Measurements from ENCODE around the gene DNAH8. TPM values are rescaled to one million over a fixed set of nuclear protein-coding genes. Genes with fewer than 3 reads are reported as not detected.

Gene DNAH8
- total RNA-seq, 1 donor from 2014 or later: 1.1 TPM

DNA sequence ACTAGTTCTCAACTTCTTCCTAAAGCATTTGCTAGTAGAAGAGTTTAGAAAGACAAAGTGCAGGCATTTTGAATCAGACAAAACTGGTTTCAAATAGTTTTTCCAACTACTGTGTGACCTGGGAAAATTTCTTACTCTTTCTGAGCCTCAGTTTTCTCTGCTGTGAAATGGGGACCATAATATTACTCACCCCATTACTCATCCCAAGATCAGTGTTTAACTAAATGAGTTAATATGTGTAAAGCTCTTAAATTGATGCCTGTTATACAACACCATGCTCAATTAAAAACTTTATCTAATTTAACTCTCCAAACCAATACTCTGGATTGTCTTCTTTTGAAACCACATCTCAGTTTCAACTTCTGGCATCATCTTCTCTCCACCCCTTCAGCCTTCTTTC is 87.4 kb downstream of the DNAH8 start:
- Histone ChIP-seq H3K4me2 (no peak overlapping the region), H3K27me3 (no peaks in the 10 kb centered on the region), H3K79me2 (ENCODE audit: low read depth) (no peaks in the 10 kb centered on the region), H3K9ac (no peak overlapping the region), H3K9me3 (ENCODE audit: low read depth) (no peaks in the 10 kb centered on the region), H3K27ac (no peak overlapping the region), H3K4me3 (no peak overlapping the region), H3K36me3 (no peaks in the 10 kb centered on the region), H3K4me1 (peaks cover 9% of the 10 kb centered on the region), H3F3A (ENCODE audit: low read depth) (no peaks in the 10 kb centered on the region), H2AFZ (replicated peaks) (no peak overlapping the region), H4K20me1 (ENCODE audit: low read depth) (no peaks in the 10 kb centered on the region)
- no peak for DNase-seq (ENCODE audit: low spot score)
- no peak overlapping the region for H3K4me3 Mint-ChIP-seq
- no peak for TF ChIP-seq EZH2phosphoT487 (IDR thresholded peaks at IDR 0.05)
- TF ChIP-seq, protein P1, sequence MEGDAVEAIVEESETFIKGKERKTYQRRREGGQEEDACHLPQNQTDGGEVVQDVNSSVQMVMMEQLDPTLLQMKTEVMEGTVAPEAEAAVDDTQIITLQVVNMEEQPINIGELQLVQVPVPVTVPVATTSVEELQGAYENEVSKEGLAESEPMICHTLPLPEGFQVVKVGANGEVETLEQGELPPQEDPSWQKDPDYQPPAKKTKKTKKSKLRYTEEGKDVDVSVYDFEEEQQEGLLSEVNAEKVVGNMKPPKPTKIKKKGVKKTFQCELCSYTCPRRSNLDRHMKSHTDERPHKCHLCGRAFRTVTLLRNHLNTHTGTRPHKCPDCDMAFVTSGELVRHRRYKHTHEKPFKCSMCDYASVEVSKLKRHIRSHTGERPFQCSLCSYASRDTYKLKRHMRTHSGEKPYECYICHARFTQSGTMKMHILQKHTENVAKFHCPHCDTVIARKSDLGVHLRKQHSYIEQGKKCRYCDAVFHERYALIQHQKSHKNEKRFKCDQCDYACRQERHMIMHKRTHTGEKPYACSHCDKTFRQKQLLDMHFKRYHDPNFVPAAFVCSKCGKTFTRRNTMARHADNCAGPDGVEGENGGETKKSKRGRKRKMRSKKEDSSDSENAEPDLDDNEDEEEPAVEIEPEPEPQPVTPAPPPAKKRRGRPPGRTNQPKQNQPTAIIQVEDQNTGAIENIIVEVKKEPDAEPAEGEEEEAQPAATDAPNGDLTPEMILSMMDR (IDR thresholded peaks at IDR 0.05): no peak
- TF ChIP-seq EZH2 (IDR thresholded peaks at IDR 0.05): no peak
- H3K27ac Mint-ChIP-seq: no peak overlapping the region
- peaks cover 5% of the 10 kb centered on the region for H3K4me1 Mint-ChIP-seq
- peaks cover 5% of the 10 kb centered on the region for H3K27me3 Mint-ChIP-seq (ENCODE audit: insufficient read depth, low read depth)
- H3K36me3 Mint-ChIP-seq: no peaks in the 10 kb centered on the region
- no peaks in the 10 kb centered on the region for H3K9me3 Mint-ChIP-seq

DNA sequence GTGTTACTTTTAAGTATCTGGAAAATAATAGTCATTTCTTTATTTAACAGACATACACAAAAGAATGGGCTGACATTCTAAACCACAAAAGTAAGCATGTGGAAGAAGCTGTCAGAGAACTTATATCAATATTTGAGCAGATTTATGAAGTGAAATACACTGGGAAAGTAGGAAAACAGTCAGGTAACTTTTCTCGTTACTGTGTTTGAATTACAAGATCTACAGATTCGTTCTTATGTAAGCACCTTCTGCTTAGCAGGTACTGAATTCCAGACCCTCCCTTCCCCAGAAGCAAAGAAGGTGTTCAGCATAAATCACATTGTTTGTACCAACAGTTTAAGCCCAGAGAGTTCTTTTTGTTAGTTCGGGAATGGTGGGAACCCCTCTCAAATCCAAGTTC is 88.0 kb downstream of the DNAH8 start:
- Histone ChIP-seq H3K79me2 (ENCODE audit: low read depth) (no peaks in the 10 kb centered on the region), H3F3A (ENCODE audit: low read depth) (no peaks in the 10 kb centered on the region), H4K20me1 (ENCODE audit: low read depth) (no peaks in the 10 kb centered on the region), H3K9ac (no peak overlapping the region), H2AFZ (replicated peaks) (no peak overlapping the region), H3K27me3 (no peaks in the 10 kb centered on the region), H3K27ac (no peak overlapping the region), H3K4me2 (no peak overlapping the region), H3K9me3 (ENCODE audit: low read depth) (no peaks in the 10 kb centered on the region), H3K36me3 (no peaks in the 10 kb centered on the region), H3K4me3 (no peak overlapping the region), H3K4me1 (peaks cover 4% of the 10 kb centered on the region)
- TF ChIP-seq, protein P1 (IDR thresholded peaks at IDR 0.05): no peak
- TF ChIP-seq EZH2 (IDR thresholded peaks at IDR 0.05) (no peak), EZH2phosphoT487 (IDR thresholded peaks at IDR 0.05) (no peak)
- no peaks in the 10 kb centered on the region for H3K9me3 Mint-ChIP-seq
- H3K27me3 Mint-ChIP-seq (ENCODE audit: insufficient read depth, low read depth): peaks cover 2% of the 10 kb centered on the region
- peaks cover 3% of the 10 kb centered on the region for H3K4me1 Mint-ChIP-seq
- no peak for DNase-seq (ENCODE audit: low spot score)
- H3K4me3 Mint-ChIP-seq: no peak overlapping the region
- no peaks in the 10 kb centered on the region for H3K36me3 Mint-ChIP-seq
- H3K27ac Mint-ChIP-seq: no peak overlapping the region

DNA sequence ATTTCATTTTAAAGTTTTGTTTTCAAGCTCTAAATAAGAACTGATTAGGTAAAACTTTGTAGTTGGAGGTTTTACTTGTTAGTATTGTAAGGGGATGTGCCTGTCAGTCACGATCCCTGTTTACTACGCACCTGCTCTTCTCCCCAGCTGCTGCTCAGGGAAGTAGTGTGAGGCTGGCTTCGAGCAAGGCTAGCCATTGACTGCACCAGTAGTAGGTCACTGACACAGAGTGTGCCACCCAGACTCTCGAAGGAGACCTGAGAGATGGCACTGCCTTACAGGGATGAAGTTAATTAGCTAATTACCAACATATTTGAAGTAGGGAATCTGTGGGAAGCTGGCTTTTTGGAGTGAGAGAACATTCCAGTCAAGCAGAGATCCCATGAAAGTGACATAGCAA is 89.2 kb downstream of the DNAH8 start:
- Mint-ChIP-seq H3K27ac (no peak overlapping the region), H3K36me3 (no peaks in the 10 kb centered on the region), H3K9me3 (no peaks in the 10 kb centered on the region), H3K27me3 (ENCODE audit: insufficient read depth, low read depth) (peaks cover 2% of the 10 kb centered on the region), H3K4me1 (peaks cover 3% of the 10 kb centered on the region), H3K4me3 (no peak overlapping the region)
- Histone ChIP-seq H3F3A (ENCODE audit: low read depth) (no peaks in the 10 kb centered on the region), H3K4me2 (no peak overlapping the region), H3K79me2 (ENCODE audit: low read depth) (no peaks in the 10 kb centered on the region), H3K9ac (no peak overlapping the region), H3K27ac (no peak overlapping the region), H2AFZ (replicated peaks) (no peak overlapping the region), H3K27me3 (no peaks in the 10 kb centered on the region), H3K4me1 (no peaks in the 10 kb centered on the region), H3K36me3 (no peaks in the 10 kb centered on the region), H3K9me3 (ENCODE audit: low read depth) (no peaks in the 10 kb centered on the region), H3K4me3 (no peak overlapping the region), H4K20me1 (ENCODE audit: low read depth) (no peaks in the 10 kb centered on the region)
- TF ChIP-seq EZH2phosphoT487 (IDR thresholded peaks at IDR 0.05) (no peak), EZH2 (IDR thresholded peaks at IDR 0.05) (no peak)
- TF ChIP-seq, protein P1 (IDR thresholded peaks at IDR 0.05): no peak
- peak; percentile 12 for DNase-seq (ENCODE audit: low spot score)

All from neural progenitor cell (in vitro differentiated cells).